IMR-90 (cell line): Measurements from ENCODE around the gene FBXO34.

Experiments used
- CTCF ChIP-seq: conservative IDR thresholded peaks from 2 replicates; pipeline ENCODE4 v1.5.1; 2012; ENCODE audit warnings: mild to moderate bottlenecking, low read depth, low read length, improper control_type of control experiment
- MAZ ChIP-seq: IDR thresholded peaks from 2 replicates; pipeline ENCODE4 v1.6.1; 2012; ENCODE audit warnings: low read depth, mild to moderate bottlenecking, low read length, improper control_type of control experiment, moderate library complexity, borderline replicate concordance
- MXI1 ChIP-seq: IDR thresholded peaks from 2 replicates; pipeline ENCODE4 v1.6.1; 2012; ENCODE audit warnings: low read depth, mild to moderate bottlenecking, low read length, moderate library complexity, borderline replicate concordance
- POLR2A ChIP-seq: IDR thresholded peaks from 2 replicates; pipeline ENCODE4 v1.6.1; 2012; ENCODE audit warnings: mild to moderate bottlenecking, low read depth, low read length
- RAD21 ChIP-seq: IDR thresholded peaks from 2 replicates; pipeline ENCODE4 v1.6.1; 2012; ENCODE audit warnings: low read length, improper control_type of control experiment

GRCh38 chr14:55255979-55256378 lies 15.2 kb upstream of the FBXO34 start:
- no peak for TF ChIP-seq CTCF
- TF ChIP-seq MAZ: no peak
- no peak for TF ChIP-seq RAD21
- no peak for TF ChIP-seq POLR2A
- no peak for TF ChIP-seq MXI1
